ENCODE results near the gene RNPS1. TPM values are rescaled to one million over a fixed set of nuclear protein-coding genes. Genes with fewer than 3 reads are reported as not detected.

Gene RNPS1, protein sequence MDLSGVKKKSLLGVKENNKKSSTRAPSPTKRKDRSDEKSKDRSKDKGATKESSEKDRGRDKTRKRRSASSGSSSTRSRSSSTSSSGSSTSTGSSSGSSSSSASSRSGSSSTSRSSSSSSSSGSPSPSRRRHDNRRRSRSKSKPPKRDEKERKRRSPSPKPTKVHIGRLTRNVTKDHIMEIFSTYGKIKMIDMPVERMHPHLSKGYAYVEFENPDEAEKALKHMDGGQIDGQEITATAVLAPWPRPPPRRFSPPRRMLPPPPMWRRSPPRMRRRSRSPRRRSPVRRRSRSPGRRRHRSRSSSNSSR
- total RNA-seq = 67.0 and 81.9 TPM in 2 replicates

DNA sequence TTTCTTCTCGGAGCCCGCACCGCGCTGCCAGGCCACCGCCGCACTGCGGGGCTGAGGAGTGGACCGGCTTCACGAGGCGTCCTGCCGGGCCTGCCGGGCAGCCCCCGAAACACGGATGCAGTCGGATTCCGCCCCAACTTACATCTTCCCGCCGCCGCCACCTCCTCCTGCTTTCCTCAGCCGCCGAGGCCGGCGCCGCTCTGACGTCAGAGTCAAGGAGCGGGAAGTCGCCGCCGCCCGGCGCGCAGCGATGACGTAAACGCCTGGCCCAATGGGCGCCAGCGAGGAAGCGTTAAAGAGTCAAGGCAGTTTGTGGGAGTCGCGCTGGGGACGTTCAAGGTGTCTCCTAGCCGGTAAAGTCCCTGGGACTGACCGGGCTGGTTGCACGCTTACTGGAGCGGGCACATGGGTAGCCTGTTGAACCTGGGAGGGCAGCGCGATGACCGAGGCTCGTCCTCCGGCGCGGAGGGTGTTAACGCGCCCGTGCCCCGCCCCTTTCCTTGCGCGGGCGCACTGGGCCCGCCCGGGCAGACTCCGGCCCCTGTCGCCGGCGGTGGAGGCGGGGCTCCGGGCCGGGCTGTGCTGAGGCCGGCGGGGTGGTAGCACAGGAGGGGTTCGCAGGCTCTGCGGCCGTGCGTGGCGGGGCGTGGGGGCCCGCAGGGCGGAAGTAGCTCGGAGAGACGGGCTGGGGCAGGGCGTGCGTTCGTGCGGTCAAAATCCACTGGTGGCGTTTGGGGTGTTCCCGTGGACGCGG lies at the start of gene RNPS1:
TSS of gene RNPS1 (minus strand) at position 214 of the 754 bp plus-strand sequence. CDS start 3,483 bp downstream, outside the sequence.

DNA sequence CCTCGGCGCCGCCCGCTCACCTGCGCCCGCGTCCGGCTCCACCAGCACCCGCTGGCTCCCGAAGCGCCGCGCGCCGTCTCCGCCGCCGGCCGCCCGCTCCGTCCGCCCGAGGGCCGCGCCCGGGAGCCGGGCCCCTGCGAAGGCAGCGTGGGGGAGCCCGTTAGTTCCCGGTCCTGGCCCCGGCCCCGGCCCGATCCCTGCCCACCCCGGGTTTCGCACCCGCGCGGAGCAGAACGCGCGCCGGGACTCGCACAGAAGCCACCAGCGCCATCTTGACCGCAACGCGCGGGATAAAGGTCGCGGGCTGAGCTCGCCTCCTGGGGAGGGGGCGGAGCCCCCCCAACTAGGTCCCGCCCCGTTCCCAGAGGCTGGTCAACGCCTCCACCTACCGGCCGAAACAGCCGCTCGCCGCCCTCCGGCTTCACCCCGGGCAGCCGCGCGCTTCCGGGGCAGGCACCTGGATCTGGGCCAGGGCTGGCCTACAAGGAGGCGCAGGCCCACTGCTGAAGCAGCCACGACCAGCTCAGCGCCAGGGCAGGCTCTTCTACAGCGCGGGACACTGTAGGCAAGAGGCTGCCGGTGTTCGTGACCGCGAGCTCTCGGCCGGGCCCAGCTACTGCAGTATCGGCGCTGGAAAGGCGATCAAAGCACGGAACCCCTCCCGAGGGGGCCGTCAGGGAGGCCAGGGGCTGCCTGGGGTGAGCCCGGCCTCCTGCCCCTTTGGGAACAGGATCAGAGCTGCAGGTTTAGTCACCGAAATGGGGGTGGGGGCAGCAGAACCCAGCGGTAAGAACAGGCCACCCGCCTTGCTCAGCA lies 16.4 kb downstream of the RNPS1 start, which contains the start of gene ECI1:
TSS of gene ECI1 (minus strand) at position 292 of the 816 bp plus-strand sequence. CDS start at position 271, 21 bp downstream.

DNA sequence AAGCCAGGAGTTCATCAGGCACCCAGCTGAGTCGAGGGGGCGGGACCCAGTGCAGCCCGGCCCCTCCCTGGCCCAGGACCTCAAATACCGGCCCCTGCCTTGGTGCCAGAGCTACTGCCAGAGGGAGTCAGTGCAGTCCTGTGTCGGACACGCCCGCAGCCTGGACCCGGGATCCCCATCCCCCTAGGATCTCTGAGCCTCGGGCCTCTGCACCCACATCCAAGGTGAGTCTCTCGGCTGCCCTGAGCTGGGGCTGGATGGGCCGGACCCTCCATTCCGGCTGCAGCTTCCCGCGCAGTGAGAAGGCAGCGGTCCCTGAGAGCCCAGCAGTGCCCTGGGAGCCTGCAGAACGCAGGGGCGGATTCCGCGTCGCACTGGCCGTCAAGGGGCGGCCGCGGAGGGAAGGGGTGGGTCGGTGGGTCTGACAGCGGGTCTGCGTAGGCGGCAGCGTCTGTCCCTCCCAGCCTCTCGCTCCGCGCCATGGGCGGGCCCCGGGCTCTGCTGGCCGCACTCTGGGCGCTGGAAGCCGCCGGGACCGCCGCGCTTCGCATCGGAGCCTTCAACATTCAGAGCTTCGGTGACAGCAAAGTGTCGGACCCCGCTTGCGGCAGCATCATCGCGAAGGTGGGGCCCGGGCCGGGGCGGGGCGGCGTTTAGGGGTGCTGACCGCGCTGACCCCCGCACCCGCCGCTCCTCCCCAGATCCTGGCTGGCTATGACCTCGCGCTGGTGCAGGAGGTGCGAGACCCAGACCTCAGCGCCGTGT lies 31.4 kb downstream of the RNPS1 start, which contains the start of gene DNASE1L2:
TSS of gene DNASE1L2 (plus strand) at position 108 of the 765 bp plus-strand sequence. CDS start at position 481, 373 bp downstream.

DNA sequence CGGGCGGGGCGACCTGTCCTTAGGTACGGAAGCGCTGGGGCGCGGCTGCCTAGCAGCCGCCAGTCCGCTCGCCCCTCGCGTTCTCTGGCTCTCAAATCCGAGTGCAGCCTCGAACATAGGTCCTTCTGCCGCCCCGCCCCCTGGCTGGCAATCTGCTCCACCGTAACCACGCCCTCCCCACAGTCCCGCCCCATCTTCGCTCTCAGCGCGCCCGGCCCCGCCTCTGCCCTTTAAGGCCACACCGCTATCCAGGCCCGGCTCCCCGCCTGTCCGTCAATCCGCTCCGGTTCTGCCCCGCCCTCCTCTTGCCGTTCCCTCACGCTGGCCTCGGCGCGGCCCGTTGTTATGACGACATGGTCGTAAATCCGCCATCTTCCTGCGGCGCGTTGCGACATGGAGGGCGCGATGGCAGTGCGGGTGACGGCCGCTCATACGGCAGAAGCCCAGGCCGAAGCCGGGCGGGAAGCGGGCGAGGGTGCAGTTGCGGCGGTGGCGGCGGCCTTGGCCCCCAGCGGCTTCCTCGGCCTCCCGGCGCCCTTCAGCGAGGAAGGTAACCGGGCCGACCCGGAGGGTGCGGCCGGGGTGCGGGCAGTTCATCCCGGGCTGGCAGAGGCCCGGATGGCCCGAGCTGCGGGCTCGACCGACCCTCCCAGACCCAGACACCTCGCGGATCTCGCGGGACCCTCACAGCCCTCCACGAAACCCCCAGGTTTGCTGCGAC lies 44.5 kb downstream of the RNPS1 start, which contains the start of gene E4F1:
TSS of gene E4F1 (plus strand) at position 371 of the 721 bp plus-strand sequence. CDS start at position 394, 23 bp downstream.

DNA sequence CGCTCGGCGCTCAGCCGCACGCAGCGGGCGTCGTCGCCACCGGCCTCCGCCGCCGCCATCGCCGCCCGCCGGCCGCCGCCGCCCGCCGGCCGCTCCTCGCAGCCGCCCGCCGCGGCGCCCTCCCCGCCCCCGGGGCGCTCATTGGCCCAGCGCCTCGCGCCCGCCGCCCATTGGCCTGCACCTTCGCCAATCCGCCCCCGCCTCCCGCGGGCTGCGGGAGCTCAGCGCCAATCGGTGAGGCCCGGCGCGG lies 53.3 kb downstream of the RNPS1 start, which contains the start of gene PGP:
TSS of gene PGP (minus strand) at position 122 of the 250 bp plus-strand sequence. CDS start at position 59, 63 bp downstream.

DNA sequence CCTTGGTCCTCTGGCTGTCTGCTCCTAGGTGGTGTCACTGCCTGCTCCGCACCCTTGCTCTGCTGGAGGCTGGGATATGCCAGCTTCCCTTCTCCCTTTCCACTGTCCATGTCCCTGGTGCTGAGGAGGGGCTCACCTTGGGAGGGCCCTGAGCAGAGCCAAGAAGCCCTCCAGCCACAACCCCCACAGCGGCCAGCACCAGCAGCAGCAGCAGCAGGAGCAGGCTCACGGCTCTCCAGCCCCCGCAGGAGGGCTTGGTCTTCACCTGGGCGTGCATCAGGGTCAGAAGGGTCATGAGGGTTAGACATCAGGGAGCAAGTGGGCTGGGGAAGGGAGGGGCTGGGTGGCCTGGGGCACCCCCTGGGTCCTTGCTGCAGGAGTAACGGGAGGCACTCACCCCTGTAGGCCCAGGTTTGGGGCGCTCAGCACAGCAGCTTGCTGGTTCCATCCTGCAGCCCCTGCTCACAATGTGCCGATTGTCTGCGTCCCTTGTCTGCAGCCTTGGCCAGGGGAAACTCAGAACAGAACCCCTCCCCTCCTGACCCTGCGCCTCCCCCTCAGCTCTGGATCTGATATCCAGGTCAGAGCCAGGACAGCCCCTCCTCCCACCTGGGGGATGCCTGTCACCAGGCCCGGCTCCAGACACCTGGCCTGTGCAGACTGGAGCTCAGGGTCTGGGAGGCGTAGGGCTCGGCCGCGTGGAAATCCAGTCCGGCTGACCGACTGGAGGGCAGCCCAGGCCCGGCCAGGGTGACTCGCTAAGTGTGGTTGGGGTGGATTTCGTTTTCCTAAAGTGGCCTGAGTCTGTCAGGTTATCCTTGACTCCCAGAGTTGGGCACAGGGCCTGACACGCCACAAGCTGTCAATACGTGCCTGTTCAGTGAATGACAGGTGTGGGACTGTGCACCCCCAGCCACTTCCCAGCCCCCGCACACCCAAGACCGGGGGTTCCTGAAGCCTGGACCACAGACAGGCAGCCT lies 57.2 kb downstream of the RNPS1 start, which contains the start of gene BRICD5:
TSS of gene BRICD5 (minus strand) at position 478 of the 980 bp plus-strand sequence. CDS start at position 448, 30 bp downstream.

DNA sequence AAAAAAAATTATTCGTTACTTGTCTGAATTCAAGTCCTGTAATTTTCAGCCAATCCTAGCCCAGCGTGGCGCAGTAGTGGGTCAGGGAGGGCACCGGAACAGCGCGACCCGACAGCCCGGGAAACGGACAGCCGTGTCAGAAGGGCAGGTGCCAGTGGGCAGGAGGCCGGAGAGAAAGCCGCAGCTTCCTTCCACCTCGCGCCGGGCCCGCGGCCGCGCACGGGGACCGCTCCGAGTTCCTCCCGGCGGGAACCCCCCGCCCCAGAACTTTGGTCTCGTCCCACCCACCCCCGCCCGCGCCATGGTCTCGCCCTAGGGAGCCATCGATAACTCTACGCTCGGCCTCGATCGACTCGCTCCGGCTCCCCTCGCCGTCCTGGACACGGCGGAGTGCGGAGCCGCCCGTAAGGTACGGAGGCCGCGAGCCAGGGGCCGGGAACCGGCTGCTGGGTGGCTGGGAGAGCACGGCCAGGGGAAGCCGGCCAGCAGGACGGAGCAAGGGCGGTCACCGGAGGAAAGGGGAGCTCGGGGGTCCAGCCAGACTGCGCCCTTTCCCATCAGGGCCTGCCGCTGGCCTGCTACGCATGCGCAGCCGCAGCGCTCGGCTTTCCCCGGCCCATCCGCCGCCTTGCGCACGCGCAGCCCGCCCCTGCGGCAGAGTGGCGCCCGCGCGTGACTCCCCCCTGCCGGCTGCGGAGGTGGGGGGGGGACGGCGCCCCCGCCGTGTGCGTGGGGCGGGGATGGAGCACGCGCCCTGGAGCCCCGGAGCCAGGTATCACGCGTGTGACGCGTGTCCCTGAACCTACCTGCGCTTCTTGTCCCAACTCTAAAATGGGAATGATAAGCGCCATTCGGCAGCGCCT lies 62.6 kb downstream of the RNPS1 start, which contains the start of gene MLST8:
TSS of gene MLST8 (plus strand) at position 351 of the 863 bp plus-strand sequence. CDS start 632 bp downstream, outside the sequence.

Other genes starting within 250 kb of the RNPS1 start
- gene NPW, start 248.3 kb downstream of the RNPS1 start, total RNA-seq = 2.0 TPM in 1 of 2 replicates, not detected in the other
- gene NHERF2, start 241.2 kb downstream of the RNPS1 start, total RNA-seq = 21.8 and 46.0 TPM in 2 replicates
- 72.1 and 79.2 TPM in 2 replicates for gene NTHL1, start 220.3 kb downstream of the RNPS1 start, total RNA-seq
- 32.8 and 36.2 TPM in 2 replicates for gene TSC2, start 220.1 kb downstream of the RNPS1 start, total RNA-seq
- gene PKD1, start 132.2 kb downstream of the RNPS1 start, total RNA-seq = 40.4 and 45.8 TPM in 2 replicates
- 1.6 and 1.8 TPM in 2 replicates for gene RAB26, start 119.5 kb downstream of the RNPS1 start, total RNA-seq
- gene TRAF7, start 112.3 kb downstream of the RNPS1 start, total RNA-seq = 79.5 and 81.9 TPM in 2 replicates
- 0.32 TPM in 1 of 2 replicates, not detected in the other for gene CASKIN1, start 71.5 kb downstream of the RNPS1 start, total RNA-seq
- gene MLST8, start 62.7 kb downstream of the RNPS1 start, total RNA-seq = 14.0 and 18.5 TPM in 2 replicates
- 3.3 and 8.1 TPM in 2 replicates for gene BRICD5, start 57.3 kb downstream of the RNPS1 start, total RNA-seq
- 24.2 and 28.3 TPM in 2 replicates for gene PGP, start 53.3 kb downstream of the RNPS1 start, total RNA-seq
- 30.2 and 36.2 TPM in 2 replicates for gene E4F1, start 44.5 kb downstream of the RNPS1 start, total RNA-seq
- gene DNASE1L2, start 31.7 kb downstream of the RNPS1 start, total RNA-seq = 0.97 and 1.4 TPM in 2 replicates
- 33.8 and 45.7 TPM in 2 replicates for gene ECI1, start 16.5 kb downstream of the RNPS1 start, total RNA-seq
- 15.3 and 21.9 TPM in 2 replicates for gene ABCA3, start 72.6 kb upstream of the RNPS1 start, total RNA-seq
- gene CCNF, start 161.3 kb upstream of the RNPS1 start, total RNA-seq = 35.1 and 45.4 TPM in 2 replicates
- gene TEDC2, start 192.0 kb upstream of the RNPS1 start, total RNA-seq = 7.4 and 9.1 TPM in 2 replicates
- not detected in 2 replicates for gene NTN3, start 203.2 kb upstream of the RNPS1 start, total RNA-seq
- 9.7 and 10.6 TPM in 2 replicates for gene TBC1D24, start 207.0 kb upstream of the RNPS1 start, total RNA-seq
- 4.3 and 4.5 TPM in 2 replicates for gene ATP6V0C, start 245.8 kb upstream of the RNPS1 start, total RNA-seq